DND-41 (cell line): ENCODE results near the gene CELSR3.

Source experiments
- ATAC-seq: fragments of 200-7000 bp; cut with Tn5 transposase; 3 replicates; pipeline ENCODE4 v1.9.1; 2021; ENCODE audit warnings: low read depth; ENCODE audit not compliant: insufficient read depth
- DNase-seq: peaks from one replicate; pipeline ENCODE4 v3.0.0-alpha.2; 2020
- H2AFZ ChIP-seq: 2 replicates; pipeline ENCODE4 v1.6.0; 2012; ENCODE audit warnings: low read depth, low read length
- H3K27ac ChIP-seq: 2 replicates; pipeline ENCODE4 v1.5.1; 2012; ENCODE audit warnings: low read length, inconsistent platforms
- H3K27me3 ChIP-seq: fragments of 200-600 bp; sonication (generic); 2 replicates; pipeline ENCODE4 v1.6.0; 2012; ENCODE audit warnings: low read length, mild to moderate bottlenecking, inconsistent platforms; ENCODE audit not compliant: insufficient read depth, poor library complexity
- H3K36me3 ChIP-seq: 2 replicates; pipeline ENCODE4 v1.5.1; 2012; ENCODE audit warnings: low read length, inconsistent platforms; ENCODE audit not compliant: insufficient read depth
- H3K4me1 ChIP-seq: 2 replicates; pipeline ENCODE4 v1.5.1; 2012; ENCODE audit warnings: mild to moderate bottlenecking, low read length; ENCODE audit not compliant: insufficient read depth
- H3K4me2 ChIP-seq: 2 replicates; pipeline ENCODE4 v1.6.0; 2012; ENCODE audit warnings: mild to moderate bottlenecking, moderate library complexity, low read length, inconsistent platforms; ENCODE audit not compliant: insufficient read depth
- H3K4me3 ChIP-seq, 2 experiments: fragments of 200-600 bp in 1 of 2; shearing (Covaris generic) in 1 of 2; 2 replicates each; pipeline ENCODE4 v1.5.1; 2012 to 2016; ENCODE audit warnings: inconsistent platforms in 2 of 2, low read length in 2 of 2, mild to moderate bottlenecking in 2 of 2, low read depth in 1 of 2, moderate library complexity in 1 of 2
- H3K79me2 ChIP-seq: 2 replicates; pipeline ENCODE4 v1.6.0; 2012; ENCODE audit warnings: low read length, inconsistent platforms; ENCODE audit not compliant: insufficient read depth
- H3K9ac ChIP-seq: 2 replicates; pipeline ENCODE4 v1.6.0; 2012; ENCODE audit warnings: low read depth, mild to moderate bottlenecking, inconsistent platforms, low read length, moderate library complexity
- H3K9me3 ChIP-seq: 2 replicates; pipeline ENCODE4 v1.5.1; 2012; ENCODE audit warnings: low read length, moderate library complexity, mild to moderate bottlenecking, inconsistent platforms; ENCODE audit not compliant: insufficient read depth, severe bottlenecking
- H4K20me1 ChIP-seq: 2 replicates; pipeline ENCODE4 v1.6.0; 2012; ENCODE audit warnings: low read length; ENCODE audit not compliant: insufficient read depth
- CTCF ChIP-seq: IDR thresholded peaks from 2 replicates; pipeline ENCODE4 v1.5.1; 2012; ENCODE audit warnings: borderline replicate concordance, low read length, moderate library complexity, mild to moderate bottlenecking; ENCODE audit not compliant: poor library complexity, severe bottlenecking; ENCODE audit errors: extremely low read depth
- EZH2 ChIP-seq: IDR thresholded peaks from 3 replicates; pipeline ENCODE4 v1.6.1; 2012; ENCODE audit warnings: borderline replicate concordance, low read depth, mild to moderate bottlenecking, moderate library complexity, low read length, inconsistent platforms; ENCODE audit not compliant: severe bottlenecking

Gene CELSR3

DNA sequence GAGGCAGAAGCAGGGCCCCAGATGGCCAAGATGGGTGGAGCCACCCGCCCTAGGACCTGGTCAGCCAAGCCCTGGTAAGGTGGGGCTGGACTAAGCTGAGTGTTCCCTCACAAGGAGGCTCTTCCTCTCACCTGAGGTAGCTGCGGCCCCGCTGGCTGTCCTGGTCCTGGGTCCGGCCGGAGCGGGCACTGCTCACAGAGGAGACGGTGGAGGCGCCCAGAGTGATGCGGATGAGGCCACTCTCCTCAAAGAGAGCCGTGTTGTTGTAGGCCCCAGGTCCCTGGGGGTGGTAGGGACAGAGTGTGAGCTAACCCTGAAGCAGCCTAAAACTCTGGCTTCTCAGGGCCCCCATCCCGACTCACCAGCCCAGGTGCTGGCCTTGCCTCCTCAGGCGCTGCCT lies 20.1 kb downstream of the CELSR3 start:
- TF ChIP-seq CTCF (no peak), EZH2 (no peak)
- 0 out of 2 replicates have a peak, but pooled peaks cover 2% of the 10 kb centered on the region for H3K36me3 ChIP-seq
- H3K79me2 ChIP-seq: no peaks in the 10 kb centered on the region
- no peak overlapping the region for H3K9ac ChIP-seq
- no peaks in the 10 kb centered on the region for H4K20me1 ChIP-seq
- no peaks in the 10 kb centered on the region for H3K27me3 ChIP-seq
- H3K4me1 ChIP-seq: no peaks in the 10 kb centered on the region
- no peak overlapping the region for H2AFZ ChIP-seq
- no peak overlapping the region for H3K4me2 ChIP-seq
- H3K4me3 ChIP-seq: no peak overlapping the region
- ATAC-seq: no peak
- no peaks in the 10 kb centered on the region for H3K9me3 ChIP-seq
- no peak overlapping the region for H3K27ac ChIP-seq
- no peak for DNase-seq

DNA sequence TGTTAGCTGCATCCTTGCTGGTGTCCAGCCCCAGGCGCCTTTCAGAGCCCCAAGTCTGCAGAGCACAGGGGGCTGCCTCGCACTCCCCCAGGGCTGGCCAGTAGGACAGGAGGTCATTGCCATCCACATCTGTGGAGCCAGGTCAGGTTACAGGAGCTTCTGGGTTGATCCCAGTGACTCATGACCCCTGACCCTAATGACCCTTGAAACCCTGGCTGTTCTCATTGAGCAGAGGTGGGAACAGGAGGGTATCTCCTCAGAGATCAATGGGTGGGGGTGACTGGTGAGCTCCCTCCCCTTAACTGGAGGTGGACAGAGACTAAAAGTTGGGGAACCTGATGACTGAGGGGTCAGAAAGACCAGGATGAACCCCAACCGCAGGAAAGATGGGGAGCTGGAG lies 21.3 kb downstream of the CELSR3 start:
- Histone ChIP-seq H3K27me3 (no peaks in the 10 kb centered on the region), H3K4me1 (peaks cover 2% of the 10 kb centered on the region), H3K4me3 (no peak overlapping the region), H3K27ac (no peak overlapping the region), H4K20me1 (no peaks in the 10 kb centered on the region), H3K79me2 (no peaks in the 10 kb centered on the region), H3K9ac (no peak overlapping the region), H3K4me2 (no peak overlapping the region), H3K9me3 (no peaks in the 10 kb centered on the region), H2AFZ (no peak overlapping the region), H3K36me3 (0 out of 2 replicates have a peak, but pooled peaks cover 2% of the 10 kb centered on the region)
- ATAC-seq: no peak
- TF ChIP-seq CTCF (no peak), EZH2 (no peak)
- DNase-seq: no peak

DNA sequence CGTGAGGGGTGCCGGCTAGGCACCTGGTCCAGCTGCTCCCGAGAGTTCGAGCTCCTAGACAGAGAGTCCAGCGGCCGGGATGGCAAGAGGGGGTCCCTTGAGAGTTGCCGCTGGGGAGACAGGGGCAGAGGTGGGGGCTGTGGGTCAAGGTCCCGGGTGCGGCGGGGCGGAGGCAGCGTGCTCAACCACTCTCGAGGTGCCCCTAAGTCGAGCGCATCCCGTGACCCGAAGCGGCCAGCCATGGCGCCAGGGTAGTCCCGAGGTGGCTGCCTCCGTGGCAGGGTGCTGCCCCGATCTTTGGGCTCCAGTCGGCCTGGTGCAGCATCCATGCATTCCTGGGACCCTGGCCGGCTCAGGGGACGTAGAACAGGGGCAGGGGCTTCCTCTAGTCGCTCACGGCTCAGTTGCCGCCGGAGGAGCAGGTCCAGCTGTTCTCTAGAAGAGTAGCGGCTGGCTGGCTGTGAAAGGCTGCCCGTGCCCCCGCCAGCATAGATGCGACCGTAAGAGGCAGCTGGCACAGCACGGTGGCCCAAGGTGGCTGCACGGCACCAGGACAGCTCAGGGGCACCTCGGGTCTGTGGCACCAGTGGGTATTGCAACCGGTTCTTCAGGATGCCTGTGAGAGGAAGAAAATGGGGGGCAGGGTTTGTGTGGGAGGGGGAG lies 22.6 kb downstream of the CELSR3 start:
- H3K27me3 ChIP-seq: no peaks in the 10 kb centered on the region
- H3K9ac ChIP-seq: no peak overlapping the region
- DNase-seq (no peak), ATAC-seq (no peak)
- no peak overlapping the region for H3K4me3 ChIP-seq
- H3K4me2 ChIP-seq: no peak overlapping the region
- H3K79me2 ChIP-seq: no peaks in the 10 kb centered on the region
- TF ChIP-seq EZH2 (no peak), CTCF (no peak)
- H3K9me3 ChIP-seq: no peaks in the 10 kb centered on the region
- peaks cover 11% of the 10 kb centered on the region for H3K4me1 ChIP-seq
- H3K27ac ChIP-seq: no peak overlapping the region
- 0 out of 2 replicates have a peak, but pooled peaks cover 2% of the 10 kb centered on the region for H3K36me3 ChIP-seq
- no peak overlapping the region for H2AFZ ChIP-seq
- H4K20me1 ChIP-seq: no peaks in the 10 kb centered on the region
